ENCODE results near the gene TIGIT.

DNA sequence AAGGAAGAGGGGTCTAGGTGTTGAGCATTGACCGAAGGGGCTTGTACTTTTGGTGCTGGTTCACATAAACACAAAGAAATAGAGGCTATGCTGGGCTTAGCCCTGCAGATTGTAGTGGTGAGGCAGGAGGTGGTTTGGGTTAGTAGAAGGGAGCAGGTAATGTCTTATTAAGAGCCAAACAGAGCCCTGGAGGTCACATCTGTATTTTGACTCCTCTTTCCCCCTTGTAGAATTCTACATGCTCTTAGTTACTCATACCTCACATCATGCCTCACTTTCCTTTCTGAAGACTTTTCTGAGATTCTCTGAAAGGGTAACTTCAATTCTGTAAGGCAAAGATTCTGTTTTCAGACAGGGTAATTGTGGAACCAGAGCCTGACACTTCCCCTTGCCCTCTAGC is 40.3 kb upstream of the TIGIT start:
- TF ChIP-seq POLR2A (IDR thresholded peaks at IDR 0.05; ENCODE audit: low read depth) (no peak), EP300 (IDR thresholded peaks at IDR 0.05) (no peak)
- TF ChIP-seq, protein P1, sequence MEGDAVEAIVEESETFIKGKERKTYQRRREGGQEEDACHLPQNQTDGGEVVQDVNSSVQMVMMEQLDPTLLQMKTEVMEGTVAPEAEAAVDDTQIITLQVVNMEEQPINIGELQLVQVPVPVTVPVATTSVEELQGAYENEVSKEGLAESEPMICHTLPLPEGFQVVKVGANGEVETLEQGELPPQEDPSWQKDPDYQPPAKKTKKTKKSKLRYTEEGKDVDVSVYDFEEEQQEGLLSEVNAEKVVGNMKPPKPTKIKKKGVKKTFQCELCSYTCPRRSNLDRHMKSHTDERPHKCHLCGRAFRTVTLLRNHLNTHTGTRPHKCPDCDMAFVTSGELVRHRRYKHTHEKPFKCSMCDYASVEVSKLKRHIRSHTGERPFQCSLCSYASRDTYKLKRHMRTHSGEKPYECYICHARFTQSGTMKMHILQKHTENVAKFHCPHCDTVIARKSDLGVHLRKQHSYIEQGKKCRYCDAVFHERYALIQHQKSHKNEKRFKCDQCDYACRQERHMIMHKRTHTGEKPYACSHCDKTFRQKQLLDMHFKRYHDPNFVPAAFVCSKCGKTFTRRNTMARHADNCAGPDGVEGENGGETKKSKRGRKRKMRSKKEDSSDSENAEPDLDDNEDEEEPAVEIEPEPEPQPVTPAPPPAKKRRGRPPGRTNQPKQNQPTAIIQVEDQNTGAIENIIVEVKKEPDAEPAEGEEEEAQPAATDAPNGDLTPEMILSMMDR (IDR thresholded peaks at IDR 0.05): no peak

Measured in esophagus muscularis mucosa (tissue), 4 donors.